GM21529 (cell line): ENCODE measurements around the gene IGFLR1.
A peak's percentile ranks its signal among the peaks of the same experiment; 100 is the strongest.

ENCODE experiments used
- ATAC-seq: cut with Tn5 transposase; IDR thresholded peaks from one replicate; pipeline ENCODE4 v1.9.1; 2021; ENCODE audit not compliant: unreplicated experiment

Gene IGFLR1

DNA sequence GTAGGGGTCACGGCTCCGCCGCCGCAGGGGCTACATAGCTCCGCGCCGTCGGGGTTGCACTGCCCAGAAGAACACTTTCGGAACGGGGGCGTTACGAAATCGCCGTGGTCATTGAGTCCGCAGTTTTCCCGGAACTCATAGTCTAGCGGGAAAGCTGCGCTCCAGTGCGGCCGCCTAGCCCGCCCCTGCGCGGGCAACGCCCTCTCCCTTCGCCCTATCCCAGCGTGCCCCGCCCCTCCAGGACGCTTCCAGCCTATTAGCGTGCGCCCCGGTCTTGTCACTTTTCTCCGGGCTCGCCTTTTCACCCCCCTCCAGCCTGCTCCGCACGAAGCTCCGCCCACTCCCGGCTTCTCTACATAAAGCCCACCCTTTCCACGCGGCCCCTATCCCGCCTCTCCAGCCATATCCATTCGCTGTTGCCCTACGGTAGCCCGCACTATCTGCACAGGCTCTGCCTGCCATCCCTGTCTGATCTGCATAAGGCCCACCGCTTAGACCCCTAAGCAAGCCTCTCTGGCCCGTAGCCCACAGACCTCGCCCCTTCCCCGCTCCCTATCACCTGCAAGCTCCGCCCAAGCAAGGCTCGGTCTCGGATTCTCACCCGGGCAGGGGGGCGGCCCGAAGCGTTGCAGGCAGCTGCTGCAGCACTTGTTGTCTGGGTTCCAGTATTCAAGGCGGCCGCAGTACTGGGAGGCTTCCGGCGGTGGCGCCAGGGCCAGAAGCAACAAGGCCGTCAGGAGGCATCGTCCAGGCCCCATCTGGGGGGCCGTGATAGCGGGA, 1.6 kb downstream of the IGFLR1 start:
- peak; percentile 55 for ATAC-seq

DNA sequence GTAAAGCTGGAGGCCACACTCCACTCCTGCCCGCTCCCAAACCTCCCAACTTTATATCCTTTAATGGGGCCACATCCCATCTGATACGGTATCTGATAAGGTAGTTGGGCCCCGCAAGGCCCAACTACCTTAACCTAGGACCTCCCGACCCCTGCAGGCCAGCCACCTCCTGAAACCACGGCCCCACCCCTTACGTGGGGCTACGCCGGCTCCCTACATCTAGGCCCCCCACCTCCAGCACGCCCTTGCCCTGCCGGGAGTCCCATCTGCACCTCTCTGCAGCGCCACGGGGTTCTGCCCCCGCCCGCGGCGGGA, 2.2 kb downstream of the IGFLR1 start:
- no peak for ATAC-seq

DNA sequence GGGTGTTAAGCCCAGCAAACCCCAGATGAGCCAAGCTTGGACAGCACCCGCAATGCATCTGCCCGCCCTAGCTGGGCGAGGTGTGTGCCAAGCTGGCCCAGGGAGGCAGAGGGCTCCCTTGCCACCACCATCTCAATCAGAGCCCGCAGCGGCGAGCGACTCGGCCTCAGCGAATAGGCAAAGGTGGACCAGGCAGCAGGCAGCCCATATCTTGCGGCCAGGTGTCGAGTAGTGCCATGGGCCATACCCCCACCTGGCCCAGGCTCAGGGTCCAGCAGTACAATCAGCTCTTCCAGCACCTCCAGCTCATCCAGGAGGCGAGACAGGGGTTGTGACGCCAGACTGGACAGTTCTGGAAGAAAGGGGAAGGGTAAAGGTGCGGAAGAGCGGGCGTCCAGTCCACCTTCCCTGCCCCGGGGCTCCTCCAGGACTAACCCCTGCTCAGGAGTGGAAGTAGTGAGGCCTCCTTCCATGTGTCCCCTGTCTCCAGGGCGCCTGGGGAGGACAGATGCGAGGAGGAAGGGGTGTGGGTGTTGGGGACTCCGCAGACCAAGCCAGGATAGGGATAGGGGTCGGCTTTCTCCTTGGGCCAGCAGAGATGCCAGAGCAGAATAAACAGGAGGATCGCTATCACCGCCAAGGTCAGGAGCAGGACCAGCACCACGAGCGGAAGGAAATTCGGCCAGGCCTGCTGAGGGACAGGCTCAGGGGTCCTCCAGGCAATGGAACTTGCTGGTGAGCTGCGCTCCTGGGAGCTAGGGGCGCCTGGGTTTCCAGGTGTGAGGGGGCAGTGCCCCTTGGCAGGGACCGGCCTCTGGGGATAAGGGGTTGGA, 2.8 kb downstream of the IGFLR1 start:
- no peak for ATAC-seq

DNA sequence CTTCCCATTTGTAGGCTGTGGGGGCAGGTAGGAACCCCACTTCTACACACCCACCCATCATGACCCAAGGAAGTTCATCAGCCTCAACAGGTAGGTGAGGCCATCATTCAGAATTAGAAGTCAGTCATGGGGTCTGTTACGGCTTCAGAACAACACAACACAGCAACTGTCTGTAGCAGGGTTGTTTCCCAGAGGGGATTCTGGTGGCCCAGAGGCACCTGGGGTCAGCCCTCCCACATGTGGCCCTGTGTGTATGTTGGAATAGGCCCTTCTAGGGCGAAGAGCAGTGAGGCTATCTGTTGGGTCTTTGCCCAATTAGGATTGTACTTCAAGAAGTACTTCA, 3.4 kb downstream of the IGFLR1 start:
- ATAC-seq, result no peak

DNA sequence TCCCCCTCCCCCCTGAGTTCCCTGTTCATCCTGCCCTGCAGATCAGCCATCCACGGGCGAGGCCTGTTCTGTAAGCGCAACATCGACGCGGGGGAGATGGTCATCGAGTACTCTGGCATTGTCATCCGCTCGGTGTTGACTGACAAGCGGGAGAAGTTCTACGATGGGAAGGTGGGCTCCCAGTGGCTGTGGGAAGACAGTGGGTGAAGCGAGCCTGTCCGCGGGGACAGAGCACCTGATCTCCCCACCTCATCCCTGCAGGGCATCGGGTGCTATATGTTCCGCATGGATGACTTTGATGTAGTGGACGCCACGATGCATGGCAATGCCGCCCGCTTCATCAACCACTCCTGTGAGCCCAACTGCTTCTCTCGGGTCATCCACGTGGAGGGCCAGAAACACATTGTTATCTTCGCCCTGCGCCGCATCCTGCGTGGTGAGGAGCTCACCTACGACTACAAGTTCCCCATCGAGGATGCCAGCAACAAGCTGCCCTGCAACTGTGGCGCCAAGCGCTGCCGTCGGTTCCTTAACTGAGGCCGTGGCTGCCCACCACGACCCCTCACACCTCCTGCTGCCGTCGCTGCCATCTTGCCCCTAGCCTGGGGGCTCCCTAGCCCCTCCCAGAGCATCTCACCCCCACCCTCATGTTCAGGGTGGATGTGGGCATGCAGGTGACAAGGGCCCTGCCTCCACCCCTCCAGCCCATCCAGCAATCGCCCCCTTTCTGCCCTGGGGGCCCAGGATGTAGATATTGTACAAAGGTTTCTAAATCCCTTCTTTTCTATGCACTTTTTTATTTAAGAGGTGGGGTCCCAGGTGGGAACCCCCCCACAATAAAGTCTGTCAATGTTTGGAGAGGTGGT, 4.0 kb downstream of the IGFLR1 start:
- ATAC-seq, result no peak

DNA sequence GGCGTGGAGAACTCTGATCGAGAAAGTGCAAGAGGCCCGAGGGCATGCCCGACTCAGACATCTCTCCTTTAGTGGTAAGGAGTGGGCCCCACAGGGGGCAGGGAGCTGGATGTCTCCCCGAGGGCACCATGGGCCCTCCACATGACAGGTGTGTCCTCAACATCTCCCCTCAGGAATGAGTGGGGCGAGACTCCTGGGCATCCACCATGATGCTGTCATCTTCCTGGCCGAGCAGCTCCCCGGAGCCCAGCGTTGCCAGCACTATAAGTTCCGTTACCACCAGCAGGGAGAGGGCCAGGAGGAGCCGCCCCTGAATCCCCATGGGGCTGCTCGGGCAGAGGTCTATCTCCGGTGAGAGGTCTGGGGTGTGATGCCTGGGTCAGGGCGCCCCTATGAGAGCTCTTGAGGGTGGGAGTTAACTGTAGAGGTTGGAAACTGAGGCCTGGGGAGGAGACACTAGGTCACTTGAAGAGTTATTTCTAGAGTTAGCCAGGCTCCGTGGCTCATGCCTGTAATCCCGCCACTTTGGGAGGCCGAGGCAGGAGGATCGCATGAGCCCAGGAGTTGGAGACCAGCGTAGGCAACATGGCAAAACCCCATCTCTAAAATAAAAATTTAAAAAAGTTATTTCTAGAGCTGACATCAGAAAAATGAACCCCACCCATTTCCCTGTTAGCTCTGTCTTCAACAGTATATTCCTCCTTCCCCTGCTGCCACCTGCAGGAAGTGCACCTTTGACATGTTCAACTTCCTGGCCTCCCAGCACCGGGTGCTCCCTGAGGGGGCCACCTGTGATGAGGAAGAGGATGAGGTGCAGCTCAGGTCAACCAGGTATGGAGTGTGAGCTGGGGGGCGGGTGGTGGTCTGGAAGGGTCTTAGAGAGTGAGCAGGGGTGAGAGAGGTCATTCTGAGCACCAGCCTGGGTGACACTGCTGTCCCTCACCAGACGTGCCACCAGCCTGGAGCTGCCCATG, 5.1 kb downstream of the IGFLR1 start:
- no peak for ATAC-seq

DNA sequence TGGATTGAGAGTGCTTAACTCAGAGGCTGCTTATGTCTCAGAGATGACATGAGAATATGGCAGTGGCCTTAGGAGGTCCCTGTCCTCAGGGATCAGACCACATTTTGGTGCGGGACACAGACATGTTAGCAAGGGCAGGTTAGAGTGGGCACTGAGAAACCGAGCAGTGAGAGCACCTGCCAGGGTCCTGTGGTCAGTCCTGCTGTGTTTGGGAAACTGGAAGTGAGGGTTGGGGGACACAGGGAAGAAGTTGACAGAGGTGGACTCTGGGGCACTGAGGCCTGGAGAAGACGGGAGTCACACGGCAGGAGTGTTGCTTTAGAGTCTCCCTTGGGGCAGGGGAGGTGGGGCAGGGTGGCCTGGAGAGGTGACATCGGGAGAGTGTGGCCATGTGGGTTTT, 7.4 kb downstream of the IGFLR1 start:
- ATAC-seq, result no peak

DNA sequence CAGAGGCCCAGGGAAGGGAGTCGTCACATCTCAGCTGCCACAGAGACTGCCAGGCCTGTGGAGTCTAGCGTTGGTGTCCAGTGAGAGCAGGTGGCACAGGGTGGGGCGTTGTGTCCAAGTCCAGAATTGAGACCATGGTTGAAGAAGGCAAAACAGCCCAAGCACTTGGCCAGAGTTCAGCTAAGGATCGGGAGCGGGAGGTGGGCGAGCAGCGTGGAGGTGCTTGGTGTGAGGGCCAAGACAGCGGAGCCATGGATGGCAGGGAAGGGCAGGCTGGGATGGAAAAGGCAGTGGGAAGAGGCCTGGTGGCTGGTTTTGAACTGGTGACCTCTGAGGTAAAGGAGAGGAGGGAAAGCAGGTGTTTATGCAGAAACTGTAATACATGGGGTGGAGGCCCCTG, 8.0 kb downstream of the IGFLR1 start:
- ATAC-seq, result no peak

DNA sequence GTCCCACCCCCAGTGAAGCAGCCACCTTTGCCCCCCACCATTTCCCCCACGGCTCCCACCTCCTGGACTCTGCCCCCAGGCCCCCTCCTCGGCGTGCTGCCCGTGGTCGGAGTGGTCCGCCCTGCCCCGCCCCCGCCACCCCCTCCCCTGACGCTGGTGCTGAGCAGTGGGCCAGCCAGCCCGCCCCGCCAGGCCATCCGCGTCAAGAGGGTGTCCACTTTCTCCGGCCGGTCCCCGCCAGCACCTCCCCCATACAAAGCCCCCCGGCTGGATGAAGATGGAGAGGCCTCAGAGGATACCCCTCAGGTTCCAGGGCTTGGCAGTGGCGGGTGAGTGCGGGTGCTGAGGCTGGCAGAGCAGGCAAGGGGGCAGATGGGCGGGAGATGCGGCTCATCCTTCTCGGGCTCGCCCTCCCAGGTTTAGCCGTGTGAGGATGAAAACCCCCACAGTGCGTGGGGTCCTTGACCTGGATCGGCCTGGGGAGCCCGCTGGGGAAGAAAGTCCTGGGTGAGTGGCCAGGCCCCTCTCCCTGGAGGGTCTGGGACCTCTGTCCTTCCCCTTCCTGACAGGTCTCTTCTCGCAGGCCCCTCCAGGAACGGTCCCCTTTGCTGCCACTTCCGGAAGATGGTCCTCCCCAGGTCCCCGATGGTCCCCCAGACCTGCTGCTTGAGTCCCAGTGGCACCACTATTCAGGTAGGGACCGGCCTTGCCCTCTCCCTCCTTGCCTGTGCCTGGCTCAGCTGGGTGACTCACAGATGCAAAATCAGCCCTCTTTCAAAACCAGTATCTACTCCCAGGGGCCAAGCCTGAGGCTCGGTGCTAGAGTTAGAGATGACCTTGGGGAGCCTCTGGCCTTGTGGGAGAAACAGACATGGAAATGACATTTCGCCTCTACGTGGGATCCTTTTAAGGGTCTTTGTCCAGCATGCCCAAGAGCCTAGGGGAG, 8.8 kb downstream of the IGFLR1 start:
- ATAC-seq, result no peak

DNA sequence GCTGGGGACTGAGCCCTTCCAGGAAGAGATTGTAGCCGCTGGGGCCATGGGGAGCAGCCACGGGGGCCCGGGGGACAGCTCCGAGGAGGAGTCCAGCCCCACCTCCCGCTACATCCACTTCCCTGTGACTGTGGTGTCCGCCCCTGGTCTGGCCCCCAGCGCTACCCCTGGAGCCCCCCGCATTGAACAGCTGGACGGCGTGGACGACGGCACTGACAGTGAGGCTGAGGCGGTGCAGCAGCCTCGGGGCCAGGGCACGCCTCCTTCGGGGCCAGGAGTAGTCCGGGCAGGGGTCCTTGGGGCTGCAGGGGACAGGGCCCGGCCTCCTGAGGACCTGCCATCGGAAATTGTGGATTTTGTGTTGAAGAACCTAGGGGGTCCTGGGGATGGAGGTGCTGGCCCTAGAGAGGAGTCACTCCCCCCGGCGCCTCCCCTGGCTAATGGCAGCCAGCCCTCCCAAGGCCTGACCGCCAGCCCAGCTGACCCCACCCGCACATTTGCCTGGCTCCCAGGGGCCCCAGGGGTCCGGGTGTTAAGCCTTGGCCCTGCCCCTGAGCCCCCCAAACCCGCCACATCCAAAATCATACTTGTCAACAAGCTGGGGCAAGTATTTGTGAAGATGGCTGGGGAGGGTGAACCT, 9.6 kb downstream of the IGFLR1 start:
- no peak for ATAC-seq

DNA sequence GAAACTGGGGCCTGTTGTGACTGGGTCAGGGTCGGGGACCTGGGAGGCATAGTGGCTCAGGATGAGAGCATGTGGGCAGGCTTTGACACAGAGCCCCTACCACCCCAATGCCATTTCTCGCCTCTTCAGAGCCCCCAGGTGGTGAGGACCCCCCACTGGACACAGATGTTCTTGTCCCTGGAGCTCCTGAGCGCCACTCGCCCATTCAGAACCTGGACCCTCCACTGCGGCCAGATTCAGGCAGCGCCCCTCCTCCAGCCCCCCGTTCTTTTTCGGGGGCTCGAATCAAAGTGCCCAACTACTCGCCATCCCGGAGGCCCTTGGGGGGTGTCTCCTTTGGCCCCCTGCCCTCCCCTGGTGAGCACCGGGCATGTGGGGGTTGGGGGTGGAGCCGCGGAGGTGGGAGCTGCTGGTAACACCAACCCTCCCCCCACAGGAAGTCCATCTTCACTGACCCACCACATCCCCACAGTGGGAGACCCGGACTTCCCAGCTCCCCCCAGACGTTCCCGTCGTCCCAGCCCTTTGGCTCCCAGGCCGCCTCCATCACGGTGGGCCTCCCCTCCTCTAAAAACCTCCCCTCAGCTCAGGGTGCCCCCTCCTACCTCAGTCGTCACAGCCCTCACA, 10.4 kb downstream of the IGFLR1 start:
- no peak for ATAC-seq

DNA sequence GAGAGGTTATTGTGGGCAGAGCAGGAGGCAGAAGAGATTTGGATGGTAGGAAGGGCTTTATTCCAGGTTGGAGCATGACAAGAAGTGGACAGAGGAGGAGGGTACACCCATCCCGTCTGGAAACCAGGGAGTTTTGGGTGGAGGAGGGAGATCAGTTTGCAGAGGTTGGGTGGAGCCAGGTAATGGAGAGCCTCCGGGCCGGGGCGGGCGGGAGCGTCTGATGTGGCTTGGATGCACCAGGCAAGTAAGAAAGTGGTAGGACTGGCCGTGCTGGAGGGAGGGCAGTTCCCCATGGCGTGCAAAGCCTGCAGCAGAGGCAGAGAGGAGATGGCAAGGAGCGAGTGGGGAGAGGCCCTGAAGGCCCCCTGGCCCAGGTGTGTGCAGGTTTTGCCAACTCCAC, 10.9 kb downstream of the IGFLR1 start:
- ATAC-seq, result no peak

DNA sequence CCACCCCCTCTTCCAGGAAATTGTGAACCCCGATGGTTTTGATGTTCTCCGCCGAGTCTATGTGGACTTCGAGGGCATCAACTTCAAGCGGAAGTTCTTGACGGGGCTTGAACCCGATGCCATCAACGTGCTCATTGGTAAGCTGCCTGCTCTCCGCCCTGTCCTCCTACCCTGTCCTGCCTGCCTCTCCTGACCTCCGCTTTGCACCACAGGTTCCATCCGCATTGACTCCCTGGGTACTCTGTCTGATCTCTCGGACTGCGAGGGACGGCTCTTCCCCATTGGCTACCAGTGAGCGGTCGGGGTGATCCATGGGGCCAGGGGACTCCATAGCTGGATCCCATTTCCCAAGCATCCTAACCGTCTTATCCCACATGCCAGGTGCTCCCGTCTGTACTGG, 11.9 kb downstream of the IGFLR1 start:
- no peak for ATAC-seq

DNA sequence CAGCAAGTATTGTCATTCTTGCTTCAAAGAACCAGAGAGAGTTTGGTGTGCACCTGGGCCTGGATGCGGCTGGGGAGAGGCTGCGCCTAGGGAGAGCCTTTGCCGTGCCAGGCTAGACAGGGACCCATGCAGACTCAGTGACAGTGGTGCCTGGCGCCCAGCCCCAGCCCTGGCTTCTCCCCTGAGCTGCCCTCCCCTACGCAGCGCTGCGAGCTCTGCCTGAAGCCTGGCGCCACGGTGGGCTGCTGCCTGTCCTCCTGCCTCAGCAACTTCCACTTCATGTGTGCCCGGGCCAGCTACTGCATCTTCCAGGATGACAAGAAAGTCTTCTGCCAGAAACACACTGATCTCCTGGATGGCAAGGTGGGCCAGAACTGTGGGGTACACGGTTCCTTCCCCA, 12.5 kb downstream of the IGFLR1 start:
- no peak for ATAC-seq

DNA sequence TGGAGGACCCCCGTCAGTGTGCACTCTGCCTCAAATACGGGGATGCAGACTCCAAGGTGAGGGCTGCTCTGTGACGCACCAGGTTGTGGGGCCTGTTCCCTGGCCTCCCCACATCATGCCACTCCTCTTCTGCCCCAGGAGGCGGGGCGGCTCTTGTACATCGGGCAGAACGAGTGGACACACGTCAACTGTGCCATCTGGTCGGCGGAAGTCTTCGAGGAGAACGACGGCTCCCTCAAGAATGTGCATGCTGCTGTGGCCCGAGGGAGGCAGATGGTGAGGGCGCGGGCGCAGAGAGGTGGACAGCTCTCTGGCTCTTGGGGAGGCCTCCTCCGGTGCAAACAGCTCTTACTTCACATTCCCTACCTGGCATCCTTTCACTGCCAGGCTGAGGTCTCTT, 13.2 kb downstream of the IGFLR1 start:
- no peak for ATAC-seq

DNA sequence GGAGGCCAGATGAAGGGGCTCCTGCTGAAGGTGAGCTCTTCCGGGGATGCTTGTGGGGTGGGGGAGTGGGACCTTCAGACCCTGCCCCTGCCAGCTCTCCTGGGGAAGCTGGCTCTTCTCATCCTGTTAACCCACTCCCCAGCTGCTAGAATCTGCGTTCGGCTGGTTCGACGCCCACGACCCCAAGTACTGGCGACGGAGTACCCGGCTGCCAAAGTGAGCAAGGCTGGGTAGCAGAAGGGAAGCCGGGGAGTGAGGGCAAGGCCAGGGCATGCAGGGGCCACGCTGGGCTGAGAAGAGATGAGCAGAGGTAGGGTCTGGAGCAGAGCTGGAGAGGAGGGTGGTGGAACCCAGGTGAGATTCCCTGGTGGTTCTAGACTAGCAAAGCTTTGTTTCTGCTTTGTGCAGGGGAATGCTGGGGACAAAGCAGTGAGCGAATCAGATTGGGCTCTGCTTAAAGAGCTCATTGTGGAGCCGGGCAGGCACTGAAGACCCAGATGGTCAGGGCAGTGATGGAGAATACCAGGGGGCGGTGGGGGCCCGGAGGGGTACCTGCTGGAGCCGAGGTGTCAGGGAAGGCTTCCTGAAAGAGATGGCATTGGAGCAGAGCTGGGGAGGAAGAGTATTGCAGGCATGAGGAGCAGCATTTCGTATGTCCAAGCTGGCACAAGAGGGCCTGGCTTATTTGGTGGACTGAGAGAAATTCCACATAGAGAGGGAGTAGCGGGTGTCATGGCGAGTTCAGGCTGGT, 14.1 kb downstream of the IGFLR1 start:
- no peak for ATAC-seq

DNA sequence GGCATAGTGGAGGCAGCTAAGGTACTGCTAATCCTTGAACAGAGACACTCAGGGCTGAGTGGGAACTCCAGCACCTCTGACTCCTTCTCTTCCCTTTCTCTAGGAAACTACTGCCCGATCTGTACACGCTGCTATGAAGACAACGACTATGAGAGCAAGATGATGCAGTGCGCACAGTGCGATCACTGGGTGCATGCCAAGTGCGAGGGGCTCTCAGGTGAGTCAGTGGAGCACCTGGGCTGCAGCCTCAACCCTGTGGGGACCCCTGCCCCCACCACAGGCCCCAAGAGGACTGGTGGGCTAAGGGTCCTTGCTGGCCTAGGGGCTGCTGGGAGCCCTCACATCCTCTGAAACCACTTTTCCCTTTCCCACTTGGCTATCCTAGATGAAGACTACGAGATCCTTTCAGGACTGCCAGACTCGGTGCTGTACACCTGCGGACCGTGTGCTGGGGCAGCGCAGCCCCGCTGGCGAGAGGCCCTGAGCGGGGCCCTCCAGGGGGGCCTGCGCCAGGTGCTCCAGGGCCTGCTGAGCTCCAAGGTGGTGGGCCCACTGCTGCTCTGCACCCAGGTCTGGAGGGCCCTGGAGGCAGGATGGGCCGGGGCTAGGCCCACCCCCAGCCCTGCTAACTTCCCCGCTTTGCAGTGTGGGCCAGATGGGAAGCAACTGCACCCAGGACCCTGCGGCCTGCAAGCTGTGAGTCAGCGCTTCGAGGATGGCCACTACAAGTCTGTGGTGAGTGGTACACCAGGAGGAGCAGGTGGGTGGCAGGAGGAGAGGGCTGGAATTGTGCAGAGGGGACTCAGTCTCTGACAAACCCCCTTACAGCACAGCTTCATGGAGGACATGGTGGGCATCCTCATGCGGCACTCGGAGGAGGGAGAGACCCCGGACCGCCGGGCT, 14.9 kb downstream of the IGFLR1 start:
- ATAC-seq, result no peak
